Lower leg skin (tissue), 4 donors: Measurements from ENCODE around the gene ZFHX3. TPM values are rescaled to one million over a fixed set of nuclear protein-coding genes. Genes with fewer than 3 reads are reported as not detected.

Source experiments
- DNase-seq, 2 donors: peaks; one replicate each; pipeline ENCODE4 v3.0.0-alpha.2; 2019; ENCODE audit warnings: low spot score in 2 of 2
- H3K4me3 ChIP-seq: fragments of 200-600 bp; sonication (generic); 2 replicates; pipeline ENCODE4 v1.5.1; 2017; ENCODE audit warnings: mild to moderate bottlenecking, low read depth; ENCODE audit not compliant: poor library complexity, severe bottlenecking
- CTCF ChIP-seq, 3 donors: fragments of 450-650 bp; IDR thresholded peaks; one replicate each; pipeline ENCODE4 v1.5.1; 2016; ENCODE audit warnings: antibody characterized with exemption in 3 of 3, mild to moderate bottlenecking in 3 of 3, moderate library complexity in 2 of 3
- POLR2A ChIP-seq, 2 donors: fragments of 450-650 bp; IDR thresholded peaks; one replicate each; pipeline ENCODE4 v1.6.1; 2016 to 2017; ENCODE audit warnings: antibody characterized with exemption in 2 of 2, mild to moderate bottlenecking in 1 of 2, moderate library complexity in 1 of 2
- WGBS, 2 donors: methylation state at CpG; one replicate each; pipeline ENCODE4 v1.1.5; 2018; 5-methylcytosine and 5-hydroxymethylcytosine counted together
- intact Hi-C: fragments of 100-400 bp; cut with DNase I; formaldehyde crosslinking; loops from one replicate; pipeline ENCODE4 v1.15.0; 2023; ENCODE audit warnings: low total_unique reads
- total RNA-seq, 4 donors: library from RNA; depleted of rRNA; stranded (reverse); fragments of >200 nt; gene quantifications; one replicate each; pipeline ENCODE4 v1.1.0, GENCODE V29; 2016

Gene ZFHX3
- total RNA-seq, 4 donors from 2014 or later = 3.4 to 14.9 (median 10.0) TPM

- intact Hi-C loops = no loop called here
- TF ChIP-seq POLR2A (IDR thresholded peaks at IDR 0.05) = no peak
- TF ChIP-seq CTCF (IDR thresholded peaks at IDR 0.05) = no peak
- DNase-seq = no peak
- H3K4me3 ChIP-seq = no peak overlapping the region
Measured at GRCh38 chr16:72791786-72792185, 256.1 kb downstream of the ZFHX3 start.

GRCh38 chr16:72789921-72790320 is 258.0 kb downstream of the ZFHX3 start:
- intact Hi-C loops = no loop called here
- no peak overlapping the region for H3K4me3 ChIP-seq
- 97 to 98% methylated on average over 5 of the region's 5 CpGs for WGBS, 2 donors
- DNase-seq = no peak
- TF ChIP-seq POLR2A (IDR thresholded peaks at IDR 0.05) (no peak), CTCF (IDR thresholded peaks at IDR 0.05) (no peak)

GRCh38 chr16:72789465-72789864 is 258.5 kb downstream of the ZFHX3 start:
- no peak for DNase-seq
- WGBS, 2 donors = 90% methylated on average over 7 of the region's 7 CpGs
- no peak for TF ChIP-seq CTCF (IDR thresholded peaks at IDR 0.05)
- no peak for TF ChIP-seq POLR2A (IDR thresholded peaks at IDR 0.05)
- H3K4me3 ChIP-seq = no peak overlapping the region
- intact Hi-C loops = no loop called here

GRCh38 chr16:72788269-72788809 is 259.6 kb downstream of the ZFHX3 start:
- DNase-seq = no peak
- H3K4me3 ChIP-seq = no peak overlapping the region
- no peak for TF ChIP-seq POLR2A (IDR thresholded peaks at IDR 0.05)
- TF ChIP-seq CTCF (IDR thresholded peaks at IDR 0.05) = no peak
- WGBS, 2 donors = 76 to 87% methylated on average over 18 of the region's 18 CpGs
- intact Hi-C loops = no loop called here

- WGBS, 2 donors = 27 to 45% methylated on average over 24 to 36 of the region's 43 CpGs
- intact Hi-C loops = no loop called here
Measured at GRCh38 chr16:72787514-72788268, 260.2 kb downstream of the ZFHX3 start.

More at GRCh38 chr16:72787514-72788268, 260.2 kb downstream of the ZFHX3 start:
- H3K4me3 ChIP-seq = peak overlapping the region; percentile 14
- TF ChIP-seq CTCF (IDR thresholded peaks at IDR 0.05) = no peak
- no peak for TF ChIP-seq POLR2A (IDR thresholded peaks at IDR 0.05)
- peak; percentile 77 to 95 for DNase-seq
